Calu3 (cell line): ENCODE data around the gene CFLAR. TPM values are rescaled to one million over a fixed set of nuclear protein-coding genes. Genes with fewer than 3 reads are reported as not detected.

Experiments
- BruUV-seq: library from RNA; stranded (reverse); fragments of 400-500 nt; replicated peaks from 2 replicates; lab custom pipeline; 2021; lab: Mats Ljungman, UMichigan
- CTCF ChIA-PET: fragments of 300-600 bp; sonication (Branson Sonifier 250); formaldehyde crosslinking; loops from one replicate; lab custom pipeline; 2022; ENCODE audit warnings: antibody characterized with exemption; lab: Charles Lee
- DNase-seq: peaks from one replicate; pipeline ENCODE4 v3.0.0; 2022
- H3K27ac Mint-ChIP-seq: one replicate; pipeline ENCODE4 v1.8.0; 2022; ENCODE audit warnings: mixed read lengths; ENCODE audit not compliant: unreplicated experiment
- H3K27me3 Mint-ChIP-seq: one replicate; pipeline ENCODE4 v1.8.0; 2022; ENCODE audit warnings: mixed read lengths; ENCODE audit not compliant: unreplicated experiment
- H3K36me3 Mint-ChIP-seq: one replicate; pipeline ENCODE4 v1.8.0; 2022; ENCODE audit warnings: mild to moderate bottlenecking, moderate library complexity, mixed read lengths; ENCODE audit not compliant: insufficient read depth, unreplicated experiment
- H3K4me1 Mint-ChIP-seq: one replicate; pipeline ENCODE4 v1.8.0; 2022; ENCODE audit warnings: mild to moderate bottlenecking, low read depth, mixed read lengths; ENCODE audit not compliant: unreplicated experiment
- H3K4me3 Mint-ChIP-seq: one replicate; pipeline ENCODE4 v1.8.0; 2022; ENCODE audit warnings: mild to moderate bottlenecking, low read depth, moderate library complexity, mixed read lengths; ENCODE audit not compliant: unreplicated experiment
- H3K9me3 Mint-ChIP-seq: one replicate; pipeline ENCODE4 v1.8.0; 2022; ENCODE audit warnings: low read depth, mixed read lengths; ENCODE audit not compliant: unreplicated experiment
- CTCF ChIP-seq: fragments of 200-600 bp; IDR thresholded peaks from one replicate; pipeline ENCODE4 v1.8.0; 2022; ENCODE audit warnings: antibody characterized with exemption; ENCODE audit not compliant: unreplicated experiment
- intact Hi-C: fragments of 100-400 bp; cut with micrococcal nuclease; formaldehyde crosslinking; loops from one replicate; pipeline ENCODE4 v1.10.0; 2022; ENCODE audit not compliant: unreplicated experiment
- total RNA-seq: library from RNA; stranded (reverse); gene quantifications from 2 replicates; pipeline ENCODE4 v1.2.3, GENCODE V29; 2022

Gene CFLAR
- total RNA-seq, 1 experiment from 2014 or later: 285 TPM

GRCh38 chr2:201126308-201127151 is 10.6 kb downstream of the CFLAR start:
- H3K9me3 Mint-ChIP-seq: no peaks in the 10 kb centered on the region
- intact Hi-C loops: no loop called here
- H3K4me3 Mint-ChIP-seq: peak overlapping the region; percentile 71
- CTCF ChIA-PET: interaction anchor here (1.4 kb wide), 1 partner anchor 8 kb away, joined by 3 read pairs; no protein-coding TSS in a partner anchor
- H3K27me3 Mint-ChIP-seq: no peaks in the 10 kb centered on the region
- no peak for DNase-seq
- peak overlapping the region; percentile 99 for H3K27ac Mint-ChIP-seq
- peaks cover 88% of the 10 kb centered on the region for H3K36me3 Mint-ChIP-seq
- peaks cover 74% of the 10 kb centered on the region for H3K4me1 Mint-ChIP-seq
- TF ChIP-seq CTCF: no peak
- BruUV-seq: no TSS peak

GRCh38 chr2:201127152-201127511 is 11.2 kb downstream of the CFLAR start:
- Mint-ChIP-seq H3K4me1 (peaks cover 72% of the 10 kb centered on the region), H3K36me3 (peaks cover 91% of the 10 kb centered on the region), H3K27me3 (no peaks in the 10 kb centered on the region), H3K4me3 (peak overlapping the region; percentile 71), H3K9me3 (no peaks in the 10 kb centered on the region), H3K27ac (peak overlapping the region; percentile 99)
- CTCF ChIA-PET: interaction anchor here (1.4 kb wide), 1 partner anchor 8 kb away, joined by 3 read pairs; no protein-coding TSS in a partner anchor
- TF ChIP-seq CTCF: no peak
- no peak for DNase-seq
- intact Hi-C loops: no loop called here
- TSS peak; percentile 8 for BruUV-seq

- H3K27me3 Mint-ChIP-seq: no peaks in the 10 kb centered on the region
- TF ChIP-seq CTCF: no peak
- DNase-seq: no peak
- H3K9me3 Mint-ChIP-seq: no peaks in the 10 kb centered on the region
- intact Hi-C loops: no loop called here
- peaks cover 71% of the 10 kb centered on the region for H3K4me1 Mint-ChIP-seq
- CTCF ChIA-PET: interaction anchor here (1.4 kb wide), 1 partner anchor 9 kb away, joined by 3 read pairs; no protein-coding TSS in a partner anchor
- no TSS peak for BruUV-seq
- peaks cover 91% of the 10 kb centered on the region for H3K36me3 Mint-ChIP-seq
- H3K4me3 Mint-ChIP-seq: peak overlapping the region; percentile 71
- peak overlapping the region; percentile 99 for H3K27ac Mint-ChIP-seq
Measured at GRCh38 chr2:201127570-201127969, 11.6 kb downstream of the CFLAR start.

GRCh38 chr2:201128033-201128432 is 12.1 kb downstream of the CFLAR start:
- TF ChIP-seq CTCF: no peak
- Mint-ChIP-seq H3K4me3 (peak overlapping the region; percentile 71), H3K27ac (peak overlapping the region; percentile 99), H3K27me3 (no peaks in the 10 kb centered on the region), H3K9me3 (no peaks in the 10 kb centered on the region), H3K36me3 (peaks cover 91% of the 10 kb centered on the region), H3K4me1 (peaks cover 71% of the 10 kb centered on the region)
- CTCF ChIA-PET: interaction anchor here (1.4 kb wide), 1 partner anchor 8 kb away, joined by 3 read pairs; no protein-coding TSS in a partner anchor
- intact Hi-C loops: no loop called here
- BruUV-seq: no TSS peak
- no peak for DNase-seq
